C4-2B (cell line): Measurements from ENCODE around the gene OR10V1.

Experiments used
- CTCF ChIP-seq: fragments of 450-650 bp; conservative IDR thresholded peaks from 2 replicates; pipeline ENCODE4 v1.5.1; 2017; ENCODE audit warnings: mild to moderate bottlenecking
- ZFX ChIP-seq: fragments of 450-650 bp; IDR thresholded peaks from 2 replicates; pipeline ENCODE4 v1.6.1; 2017

DNA sequence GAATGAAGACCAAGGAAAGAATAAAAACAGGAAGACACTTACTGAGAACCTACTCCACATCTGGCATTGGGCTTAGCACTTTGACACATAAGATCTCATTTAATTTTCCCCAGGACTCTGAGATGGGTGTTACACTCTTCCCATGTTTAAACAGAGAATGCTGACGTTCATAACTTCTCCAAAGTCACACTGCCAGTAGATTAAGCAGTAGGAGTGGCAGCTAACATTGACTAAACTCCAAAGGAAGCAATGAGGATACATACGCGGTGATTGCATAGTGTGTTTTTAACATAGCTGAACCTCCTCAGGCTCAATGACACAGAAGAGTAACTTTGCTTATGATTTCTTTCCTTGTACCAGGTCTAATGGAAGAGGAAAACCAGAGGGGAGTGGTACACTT, 14.5 kb upstream of the OR10V1 start:
- TF ChIP-seq CTCF, result no peak
- TF ChIP-seq ZFX, result no peak
